Measurements from ENCODE around the gene NOB1. TPM values are rescaled to one million over a fixed set of nuclear protein-coding genes. Genes with fewer than 3 reads are reported as not detected.

The NOB1 gene
- total RNA-seq, 2 donors from 2014 or later = 12.9 to 22.2 TPM

GRCh38 chr16:69779724-69780123 is 25.0 kb upstream of the NOB1 start:
- no peak for DNase-seq (ENCODE audit: low spot score)
- H3K9me3 ChIP-seq = peaks cover 0 to 14% of the 10 kb centered on the region in 2 donors
- no peaks in the 10 kb centered on the region for H3K27me3 ChIP-seq
- H3K4me3 ChIP-seq = no peak overlapping the region
- H3K27ac ChIP-seq = no peak overlapping the region
- TF ChIP-seq, protein P1, sequence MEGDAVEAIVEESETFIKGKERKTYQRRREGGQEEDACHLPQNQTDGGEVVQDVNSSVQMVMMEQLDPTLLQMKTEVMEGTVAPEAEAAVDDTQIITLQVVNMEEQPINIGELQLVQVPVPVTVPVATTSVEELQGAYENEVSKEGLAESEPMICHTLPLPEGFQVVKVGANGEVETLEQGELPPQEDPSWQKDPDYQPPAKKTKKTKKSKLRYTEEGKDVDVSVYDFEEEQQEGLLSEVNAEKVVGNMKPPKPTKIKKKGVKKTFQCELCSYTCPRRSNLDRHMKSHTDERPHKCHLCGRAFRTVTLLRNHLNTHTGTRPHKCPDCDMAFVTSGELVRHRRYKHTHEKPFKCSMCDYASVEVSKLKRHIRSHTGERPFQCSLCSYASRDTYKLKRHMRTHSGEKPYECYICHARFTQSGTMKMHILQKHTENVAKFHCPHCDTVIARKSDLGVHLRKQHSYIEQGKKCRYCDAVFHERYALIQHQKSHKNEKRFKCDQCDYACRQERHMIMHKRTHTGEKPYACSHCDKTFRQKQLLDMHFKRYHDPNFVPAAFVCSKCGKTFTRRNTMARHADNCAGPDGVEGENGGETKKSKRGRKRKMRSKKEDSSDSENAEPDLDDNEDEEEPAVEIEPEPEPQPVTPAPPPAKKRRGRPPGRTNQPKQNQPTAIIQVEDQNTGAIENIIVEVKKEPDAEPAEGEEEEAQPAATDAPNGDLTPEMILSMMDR (IDR thresholded peaks at IDR 0.05) = no peak
- no peaks in the 10 kb centered on the region for H3K4me1 ChIP-seq
- no peaks in the 10 kb centered on the region for H3K36me3 ChIP-seq

DNA sequence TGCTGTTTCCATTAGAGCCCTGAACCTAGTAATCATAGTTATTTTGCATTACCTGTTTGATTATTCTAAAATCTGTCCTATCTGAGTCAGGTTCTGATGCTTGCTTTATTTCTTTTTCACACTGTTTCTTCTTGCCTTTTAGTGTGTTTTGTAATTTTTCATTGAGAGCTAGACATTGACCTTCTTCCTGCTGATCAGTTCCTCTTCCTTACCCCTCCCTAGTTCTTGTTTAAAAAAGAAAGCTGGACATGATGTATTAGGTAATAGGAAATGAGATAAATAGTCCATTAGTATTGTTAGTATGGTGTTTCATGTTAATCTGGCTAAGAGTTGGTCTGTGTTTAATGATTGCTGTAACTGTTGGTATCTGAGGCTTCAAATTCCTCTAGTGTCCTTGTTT is 20.8 kb upstream of the NOB1 start:
- TF ChIP-seq, protein P1 (IDR thresholded peaks at IDR 0.05) = no peak
- Histone ChIP-seq H3K4me3 (no peak overlapping the region), H3K27ac (no peak overlapping the region), H3K4me1 (peaks cover 0 to 14% of the 10 kb centered on the region in 2 donors), H3K36me3 (no peaks in the 10 kb centered on the region), H3K27me3 (no peaks in the 10 kb centered on the region), H3K9me3 (peaks cover 0 to 14% of the 10 kb centered on the region in 2 donors)
- DNase-seq (ENCODE audit: low spot score) = no peak

DNA sequence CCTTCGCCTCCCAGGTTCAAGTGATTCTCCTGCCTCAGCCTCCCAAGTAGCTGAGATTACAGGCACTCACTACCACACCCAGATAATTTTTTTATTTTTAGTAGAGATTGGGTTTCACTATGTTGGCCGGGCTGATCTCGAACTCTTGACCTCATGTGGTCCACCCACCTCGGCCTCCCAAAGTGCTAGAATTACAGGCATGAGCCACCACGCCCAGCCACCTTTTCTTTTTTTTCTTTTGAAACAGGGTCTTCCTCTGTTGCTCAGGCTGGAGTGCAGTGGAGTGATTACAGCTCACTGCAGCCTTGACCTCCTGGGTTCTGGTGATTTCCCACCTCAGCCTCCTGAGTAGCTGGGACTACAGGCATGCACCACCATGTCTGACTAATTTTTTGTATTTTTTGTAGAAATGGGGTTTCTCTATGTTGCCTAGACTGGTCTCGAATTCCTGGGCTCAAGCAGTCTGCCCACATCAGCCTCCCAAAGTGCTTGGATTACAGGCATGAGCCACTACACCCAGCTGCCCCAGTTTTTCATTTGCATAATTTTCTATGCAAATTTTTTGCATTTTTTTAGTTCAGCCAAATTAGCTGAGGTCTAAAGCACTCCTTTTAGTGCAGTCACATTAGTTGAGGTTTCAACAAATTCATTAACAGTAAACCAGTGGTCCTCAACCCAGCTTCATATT is 18.7 kb upstream of the NOB1 start:
- H3K27ac ChIP-seq = no peak overlapping the region
- TF ChIP-seq, protein P1 (IDR thresholded peaks at IDR 0.05) = no peak
- no peaks in the 10 kb centered on the region for H3K36me3 ChIP-seq
- DNase-seq (ENCODE audit: low spot score) = no peak
- no peak overlapping the region for H3K4me3 ChIP-seq
- H3K9me3 ChIP-seq = peaks cover 0 to 14% of the 10 kb centered on the region in 2 donors
- peaks cover 0 to 14% of the 10 kb centered on the region in 2 donors for H3K4me1 ChIP-seq
- no peaks in the 10 kb centered on the region for H3K27me3 ChIP-seq

DNA sequence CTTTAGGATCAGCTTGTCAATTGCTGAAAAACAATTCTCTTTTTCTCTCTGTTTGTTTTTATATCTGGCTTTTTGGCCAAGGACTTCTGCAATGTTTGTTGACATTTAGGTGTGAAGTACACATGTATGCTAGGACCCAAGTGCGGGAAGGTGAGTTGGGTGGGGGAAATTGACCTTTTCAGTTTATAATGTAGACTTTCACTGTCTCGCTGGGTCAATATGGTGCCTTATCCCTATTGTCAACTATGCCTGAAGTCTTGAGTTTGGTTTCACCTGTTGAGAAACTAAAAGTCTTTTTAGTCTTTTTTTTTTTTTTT is 16.9 kb upstream of the NOB1 start:
- TF ChIP-seq, protein P1 (IDR thresholded peaks at IDR 0.05) = no peak
- DNase-seq (ENCODE audit: low spot score) = no peak
- peaks cover 0 to 14% of the 10 kb centered on the region in 2 donors for H3K9me3 ChIP-seq

DNA sequence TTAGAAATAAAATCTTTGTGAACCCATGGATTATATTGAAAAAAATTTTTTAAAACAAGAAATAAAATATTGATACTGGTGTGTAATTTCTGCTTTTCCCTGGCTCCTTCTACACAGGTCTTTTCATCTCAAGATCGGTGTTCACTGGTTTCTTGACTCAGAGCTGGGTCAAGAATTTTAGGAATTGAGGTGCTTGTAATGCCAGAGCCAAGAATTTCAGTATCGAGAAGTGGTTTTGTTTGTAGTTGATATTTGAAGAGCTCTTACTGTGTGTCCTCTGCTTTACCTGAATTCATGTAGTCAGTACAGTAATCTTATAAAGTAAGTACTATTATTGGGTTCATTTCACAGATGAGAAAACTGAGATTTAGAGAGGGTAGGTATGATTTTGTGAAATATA is 14.7 kb upstream of the NOB1 start:
- peaks cover 0 to 14% of the 10 kb centered on the region in 2 donors for H3K4me1 ChIP-seq

More for the DNA sequence above, 16.9 kb upstream of the NOB1 start:
- Histone ChIP-seq H3K36me3 (no peaks in the 10 kb centered on the region), H3K27me3 (no peaks in the 10 kb centered on the region), H3K4me1 (peaks cover 0 to 14% of the 10 kb centered on the region in 2 donors), H3K4me3 (no peak overlapping the region), H3K27ac (no peak overlapping the region)

More for the DNA sequence above, 14.7 kb upstream of the NOB1 start:
- TF ChIP-seq, protein P1 (IDR thresholded peaks at IDR 0.05) = no peak
- H3K4me3 ChIP-seq = no peak overlapping the region
- no peak overlapping the region for H3K27ac ChIP-seq
- no peaks in the 10 kb centered on the region for H3K36me3 ChIP-seq
- H3K9me3 ChIP-seq = no peaks in the 10 kb centered on the region
- DNase-seq (ENCODE audit: low spot score) = no peak
- no peaks in the 10 kb centered on the region for H3K27me3 ChIP-seq
